Upper lobe of left lung (tissue), 4 donors: ENCODE measurements around the gene B3GNT9.

Experiments
- CTCF ChIP-seq, 6 experiments: fragments of 450-650 bp in 4 of 6; fragments of 200-600 bp in 2 of 6; sonication (generic) in 2 of 6; IDR thresholded peaks; one replicate each; pipeline ENCODE4 v1.5.1; 2016 to 2019; ENCODE audit warnings: antibody characterized with exemption in 6 of 6
- EP300 ChIP-seq, 4 donors: sonication (generic); formaldehyde crosslinking; IDR thresholded peaks; one replicate each; pipeline ENCODE4 v1.5.1; 2017; ENCODE audit warnings: antibody characterized with exemption in 4 of 4, control low read depth in 2 of 4
- POLR2A ChIP-seq, 4 donors: fragments of 450-650 bp; IDR thresholded peaks; one replicate each; pipeline ENCODE4 v1.5.1; 2016 to 2017; ENCODE audit warnings: antibody characterized with exemption in 4 of 4, mild to moderate bottlenecking in 2 of 4
- POLR2AphosphoS5 ChIP-seq, 2 donors: sonication (generic); formaldehyde crosslinking; IDR thresholded peaks; one replicate each; pipeline ENCODE4 v1.5.1; 2017; ENCODE audit warnings: antibody characterized with exemption in 2 of 2

GRCh38 chr16:67157892-67158635, 7.3 kb upstream of the B3GNT9 start:
- no peak for TF ChIP-seq CTCF (IDR thresholded peaks at IDR 0.05)
- no peak for TF ChIP-seq POLR2A (IDR thresholded peaks at IDR 0.05)
- TF ChIP-seq EP300 (IDR thresholded peaks at IDR 0.05): no peak
- no peak for TF ChIP-seq POLR2AphosphoS5 (IDR thresholded peaks at IDR 0.05)
